ENCODE data around the gene UBFD1.
A peak's percentile ranks its signal among the peaks of the same experiment; 100 is the strongest.

UBFD1 gene

GRCh38 chr16:23554536-23554935 lies 3.0 kb upstream of the UBFD1 start:
- no peak for TF ChIP-seq CTCF (conservative IDR thresholded peaks at IDR 0.05; ENCODE audit: low read depth, low read length)
- no peak overlapping the region for H3K4me3 ChIP-seq (ENCODE audit: low read length)
- no peak for DNase-seq (ENCODE audit: low read depth)

DNA sequence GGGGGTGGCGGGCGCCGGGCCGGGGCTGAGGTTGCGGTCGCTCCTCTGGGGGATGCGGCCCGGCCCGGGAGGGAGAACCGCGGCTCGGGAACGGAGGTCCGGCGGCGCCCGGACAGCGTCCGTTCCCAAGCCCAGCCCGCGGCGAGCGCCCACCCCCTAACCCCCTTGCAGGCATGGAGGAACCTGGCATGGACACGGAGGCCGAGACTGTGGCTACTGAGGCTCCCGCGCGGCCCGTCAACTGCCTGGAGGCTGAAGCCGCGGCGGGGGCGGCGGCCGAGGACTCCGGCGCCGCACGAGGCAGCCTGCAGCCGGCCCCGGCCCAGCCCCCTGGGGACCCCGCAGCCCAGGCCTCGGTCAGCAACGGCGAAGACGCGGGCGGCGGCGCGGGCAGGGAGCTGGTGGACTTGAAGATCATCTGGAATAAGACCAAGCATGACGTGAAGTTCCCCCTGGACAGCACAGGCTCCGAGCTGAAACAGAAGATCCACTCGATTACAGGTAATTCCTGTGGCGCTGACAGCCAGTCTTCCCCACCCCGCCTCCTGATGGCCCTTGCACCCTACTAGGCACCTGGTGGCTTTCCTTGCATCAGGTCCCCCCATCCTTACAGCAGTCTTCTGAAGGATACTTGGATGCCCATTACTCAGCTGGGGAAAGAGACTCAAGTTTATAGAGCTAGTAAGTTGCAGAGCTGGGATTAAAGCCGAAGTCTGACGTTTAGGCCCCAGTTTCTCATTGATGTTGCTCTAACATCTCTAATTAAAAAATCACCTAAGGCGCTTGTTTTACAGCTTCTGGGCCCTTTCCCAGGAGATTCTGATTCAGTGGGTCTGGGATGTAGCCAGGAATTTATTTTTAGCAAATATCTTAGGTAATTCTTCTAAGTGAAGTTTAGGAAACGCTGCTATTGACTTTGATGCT lies 514 bp downstream of the UBFD1 start:
- TF ChIP-seq CTCF (conservative IDR thresholded peaks at IDR 0.05; ENCODE audit: low read depth, low read length) = no peak
- H3K4me3 ChIP-seq (ENCODE audit: low read length) = peak overlapping the region; percentile 93
- peak; percentile 16 for DNase-seq (ENCODE audit: low read depth)

DNA sequence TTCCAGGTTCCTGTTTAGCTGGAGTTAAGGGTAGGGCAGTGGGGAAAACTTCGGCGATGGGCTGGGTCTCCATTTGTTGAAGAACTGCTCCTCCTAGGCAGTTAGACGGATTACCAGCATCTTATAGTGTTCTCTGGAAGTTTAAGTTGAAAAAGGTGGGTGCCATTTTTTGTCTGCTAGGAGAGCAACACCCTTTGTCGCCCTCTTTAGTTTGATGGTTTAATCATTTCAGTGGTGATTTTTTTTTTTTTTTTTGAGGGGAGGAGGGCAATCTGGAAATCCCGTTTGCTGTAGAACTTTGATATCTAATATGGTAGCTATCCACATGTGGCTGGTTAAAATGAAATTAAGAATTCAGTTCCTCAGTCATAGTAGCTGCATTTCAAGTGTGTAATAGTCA lies 4.1 kb downstream of the UBFD1 start:
- no peak for TF ChIP-seq CTCF (conservative IDR thresholded peaks at IDR 0.05; ENCODE audit: low read depth, low read length)
- no peak for DNase-seq (ENCODE audit: low read depth)
- H3K4me3 ChIP-seq (ENCODE audit: low read length) = no peak overlapping the region

- no peak for DNase-seq (ENCODE audit: low read depth)
- H3K4me3 ChIP-seq (ENCODE audit: low read length) = no peak overlapping the region
- no peak for TF ChIP-seq CTCF (conservative IDR thresholded peaks at IDR 0.05; ENCODE audit: low read depth, low read length)
Observed at GRCh38 chr16:23562505-23562904, 5.0 kb downstream of the UBFD1 start.

GRCh38 chr16:23563186-23563585 lies 5.7 kb downstream of the UBFD1 start:
- no peak overlapping the region for H3K4me3 ChIP-seq (ENCODE audit: low read length)
- DNase-seq (ENCODE audit: low read depth) = no peak
- TF ChIP-seq CTCF (conservative IDR thresholded peaks at IDR 0.05; ENCODE audit: low read depth, low read length) = no peak

- no peak overlapping the region for H3K4me3 ChIP-seq (ENCODE audit: low read length)
- TF ChIP-seq CTCF (conservative IDR thresholded peaks at IDR 0.05; ENCODE audit: low read depth, low read length) = no peak
- DNase-seq (ENCODE audit: low read depth) = no peak
Observed at GRCh38 chr16:23564575-23565363, 7.2 kb downstream of the UBFD1 start.

Data from retinal pigment epithelial cell (primary cell).